ENCODE data around the gene SERF2. TPM values are rescaled to one million over a fixed set of nuclear protein-coding genes. Genes with fewer than 3 reads are reported as not detected.

Gene SERF2
- total RNA-seq, 1 experiment from 2014 or later = 823 TPM

- Mint-ChIP-seq H3K27ac (ENCODE audit: unreplicated experiment) (no peak overlapping the region), H3K36me3 (ENCODE audit: insufficient read depth, unreplicated experiment) (peaks cover 41% of the 10 kb centered on the region)
Observed at GRCh38 chr15:43775411-43775965, 16.6 kb upstream of the SERF2 start.

GRCh38 chr15:43776101-43776717 lies 15.9 kb upstream of the SERF2 start:
- BruUV-seq (replicated peaks) = no TSS peak

More at GRCh38 chr15:43775411-43775965, 16.6 kb upstream of the SERF2 start:
- Mint-ChIP-seq H3K4me3 (ENCODE audit: unreplicated experiment) (no peak overlapping the region), H3K9me3 (ENCODE audit: unreplicated experiment) (no peaks in the 10 kb centered on the region), H3K27me3 (ENCODE audit: insufficient read depth, unreplicated experiment) (no peaks in the 10 kb centered on the region), H3K4me1 (ENCODE audit: low read depth, unreplicated experiment) (no peaks in the 10 kb centered on the region)
- no peak overlapping the region for H3K4me3 ChIP-seq (ENCODE audit: low read depth, low read length)
- POLR2A ChIA-PET = no interaction called here
- DNase-seq = peak; percentile 66 to 71
- CTCF ChIA-PET = no interaction called here
- BruUV-seq (replicated peaks) = no TSS peak
- H3K4me1 ChIP-seq = no peaks in the 10 kb centered on the region
- H3K36me3 ChIP-seq (ENCODE audit: control insufficient read depth, insufficient read depth, low read length) = peaks cover 1% of the 10 kb centered on the region; the same call in 1 of the 2 replicates
- no peaks in the 10 kb centered on the region for H3K9me3 ChIP-seq
- TF ChIP-seq CTCF (IDR thresholded peaks at IDR 0.05; ENCODE audit: insufficient read depth in 1 of 2, low read depth in 1 of 2, low read length in 1 of 2, severe bottlenecking in 1 of 2, unreplicated experiment in 1 of 2) = peak; percentile 54 to 56
- no peaks in the 10 kb centered on the region for H3K27me3 ChIP-seq (replicated peaks; ENCODE audit: control insufficient read depth, insufficient read depth, low read length)
- intact Hi-C loops (cut with micrococcal nuclease; ENCODE audit: unreplicated experiment) = no loop called here

GRCh38 chr15:43776718-43777266 lies 15.3 kb upstream of the SERF2 start, which contains the start of gene ELL3:
TSS of gene ELL3 (minus strand) at chr15:43776966. CDS start at chr15:43776901, 65 bp downstream.
- CTCF ChIA-PET = no interaction called here
- H3K27me3 Mint-ChIP-seq (ENCODE audit: insufficient read depth, unreplicated experiment) = no peaks in the 10 kb centered on the region

More at GRCh38 chr15:43776101-43776717, 15.9 kb upstream of the SERF2 start:
- Histone ChIP-seq H3K27me3 (replicated peaks; ENCODE audit: control insufficient read depth, insufficient read depth, low read length) (no peaks in the 10 kb centered on the region), H3K36me3 (ENCODE audit: control insufficient read depth, insufficient read depth, low read length) (peaks cover 1% of the 10 kb centered on the region; the same call in 1 of the 2 replicates), H3K4me3 (ENCODE audit: low read depth, low read length) (no peak overlapping the region), H3K9me3 (no peaks in the 10 kb centered on the region), H3K4me1 (no peaks in the 10 kb centered on the region)
- H3K9me3 Mint-ChIP-seq (ENCODE audit: unreplicated experiment) = no peaks in the 10 kb centered on the region
- H3K27me3 Mint-ChIP-seq (ENCODE audit: insufficient read depth, unreplicated experiment) = no peaks in the 10 kb centered on the region
- H3K36me3 Mint-ChIP-seq (ENCODE audit: insufficient read depth, unreplicated experiment) = peaks cover 34% of the 10 kb centered on the region
- CTCF ChIA-PET = no interaction called here
- no peak for DNase-seq
- H3K4me3 Mint-ChIP-seq (ENCODE audit: unreplicated experiment) = no peak overlapping the region
- TF ChIP-seq CTCF (IDR thresholded peaks at IDR 0.05; ENCODE audit: insufficient read depth in 1 of 2, low read depth in 1 of 2, low read length in 1 of 2, severe bottlenecking in 1 of 2, unreplicated experiment in 1 of 2) = no peak
- POLR2A ChIA-PET = no interaction called here
- intact Hi-C loops (cut with micrococcal nuclease; ENCODE audit: unreplicated experiment) = no loop called here
- no peaks in the 10 kb centered on the region for H3K4me1 Mint-ChIP-seq (ENCODE audit: low read depth, unreplicated experiment)
- H3K27ac Mint-ChIP-seq (ENCODE audit: unreplicated experiment) = no peak overlapping the region

More at GRCh38 chr15:43776718-43777266, 15.3 kb upstream of the SERF2 start, which contains the start of gene ELL3:
- H3K36me3 Mint-ChIP-seq (ENCODE audit: insufficient read depth, unreplicated experiment) = peaks cover 28% of the 10 kb centered on the region
- Histone ChIP-seq H3K27me3 (replicated peaks; ENCODE audit: control insufficient read depth, insufficient read depth, low read length) (no peaks in the 10 kb centered on the region), H3K4me3 (ENCODE audit: low read depth, low read length) (no peak within 1 kb of the TSS), H3K36me3 (ENCODE audit: control insufficient read depth, insufficient read depth, low read length) (peaks cover 1% of the 10 kb centered on the region; the same call in 1 of the 2 replicates), H3K9me3 (no peaks in the 10 kb centered on the region), H3K4me1 (no peaks in the 10 kb centered on the region)
- H3K4me1 Mint-ChIP-seq (ENCODE audit: low read depth, unreplicated experiment) = no peaks in the 10 kb centered on the region
- intact Hi-C loops (cut with micrococcal nuclease; ENCODE audit: unreplicated experiment) = no loop called here
- DNase-seq = no peak
- no peak for TF ChIP-seq CTCF (IDR thresholded peaks at IDR 0.05; ENCODE audit: insufficient read depth in 1 of 2, low read depth in 1 of 2, low read length in 1 of 2, severe bottlenecking in 1 of 2, unreplicated experiment in 1 of 2)
- H3K9me3 Mint-ChIP-seq (ENCODE audit: unreplicated experiment) = no peaks in the 10 kb centered on the region
- H3K4me3 Mint-ChIP-seq (ENCODE audit: unreplicated experiment) = peak within 1 kb of the TSS; percentile 37
- no peak within 1 kb of the TSS for H3K27ac Mint-ChIP-seq (ENCODE audit: unreplicated experiment)
- no TSS peak for BruUV-seq (replicated peaks)
- POLR2A ChIA-PET = no interaction called here
